NOMO-1 treated with DMSO at 0.1 percent for 48 hours (cell line): ENCODE data around the gene PPP1R1B.
A peak's percentile ranks its signal among the peaks of the same experiment; 100 is the strongest.

Experiments
- DNase-seq: peaks from one replicate; lab custom pipeline; 2025; ENCODE audit not compliant: unreplicated experiment; lab: John Stamatoyannopoulos, UW

PPP1R1B gene

GRCh38 chr17:39614545-39615157 lies 12.1 kb upstream of the PPP1R1B start:
- no peak for DNase-seq

DNA sequence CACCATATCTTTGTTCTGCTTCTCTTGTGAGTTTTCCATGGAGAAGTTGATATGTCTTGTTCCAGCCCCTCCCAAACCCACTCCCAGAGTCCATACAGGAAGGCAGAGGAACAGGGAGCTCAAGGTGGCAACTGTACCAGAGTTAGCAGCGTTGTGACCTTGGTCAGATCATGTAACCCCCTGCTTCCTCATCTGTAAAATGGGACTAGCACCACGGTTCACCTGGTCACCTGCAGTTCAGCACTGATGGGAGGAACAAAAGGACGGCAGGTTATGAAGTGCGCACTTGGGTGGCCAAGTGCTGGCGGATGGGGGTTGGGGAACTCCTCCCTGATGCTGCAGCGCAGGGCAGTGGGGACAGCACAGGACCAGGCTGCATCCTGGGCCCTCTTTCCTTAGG lies 11.3 kb upstream of the PPP1R1B start:
- DNase-seq = no peak

GRCh38 chr17:39617100-39617445 lies 9.7 kb upstream of the PPP1R1B start:
- DNase-seq = no peak

DNA sequence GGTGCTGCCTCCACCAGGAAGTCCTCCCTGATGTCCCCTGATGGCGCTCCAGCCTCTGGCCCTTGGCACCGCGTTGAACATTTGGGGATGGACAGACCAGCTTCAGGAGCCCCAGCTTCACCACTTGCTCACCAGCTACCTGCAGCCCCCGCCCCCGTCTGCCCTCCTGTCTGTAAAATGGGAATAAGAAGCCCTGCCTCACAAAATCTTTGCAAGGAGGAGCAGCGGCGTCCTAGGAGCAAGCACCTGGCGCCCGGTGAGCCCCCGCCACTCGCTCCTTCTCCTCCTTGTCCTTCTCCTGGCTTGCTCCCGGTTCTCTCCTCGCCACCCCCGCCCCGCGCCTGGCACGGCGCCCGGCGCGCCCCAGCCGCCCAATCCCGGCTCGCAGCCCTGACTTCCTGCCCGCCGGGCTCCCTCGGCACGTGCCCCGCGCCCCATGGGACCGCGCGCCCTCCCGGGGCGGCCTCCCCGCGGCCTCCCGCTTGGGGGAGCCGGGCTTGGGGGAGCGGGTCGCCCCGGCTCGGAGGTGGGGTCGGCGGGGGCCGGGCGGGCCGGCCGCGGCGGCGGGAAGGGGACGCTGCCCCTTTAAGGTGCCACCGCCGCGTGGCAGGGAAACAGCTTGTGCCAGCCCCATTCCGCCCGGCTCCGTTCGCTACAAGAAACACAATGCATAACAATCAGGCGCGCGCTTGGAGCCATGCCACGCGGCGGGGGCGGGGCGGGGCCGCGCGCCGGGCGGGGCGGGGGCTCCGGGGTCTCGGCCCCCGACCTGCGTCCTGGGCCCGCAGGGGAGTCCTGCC lies 9.1 kb upstream of the PPP1R1B start:
- peak; percentile 40 for DNase-seq

DNA sequence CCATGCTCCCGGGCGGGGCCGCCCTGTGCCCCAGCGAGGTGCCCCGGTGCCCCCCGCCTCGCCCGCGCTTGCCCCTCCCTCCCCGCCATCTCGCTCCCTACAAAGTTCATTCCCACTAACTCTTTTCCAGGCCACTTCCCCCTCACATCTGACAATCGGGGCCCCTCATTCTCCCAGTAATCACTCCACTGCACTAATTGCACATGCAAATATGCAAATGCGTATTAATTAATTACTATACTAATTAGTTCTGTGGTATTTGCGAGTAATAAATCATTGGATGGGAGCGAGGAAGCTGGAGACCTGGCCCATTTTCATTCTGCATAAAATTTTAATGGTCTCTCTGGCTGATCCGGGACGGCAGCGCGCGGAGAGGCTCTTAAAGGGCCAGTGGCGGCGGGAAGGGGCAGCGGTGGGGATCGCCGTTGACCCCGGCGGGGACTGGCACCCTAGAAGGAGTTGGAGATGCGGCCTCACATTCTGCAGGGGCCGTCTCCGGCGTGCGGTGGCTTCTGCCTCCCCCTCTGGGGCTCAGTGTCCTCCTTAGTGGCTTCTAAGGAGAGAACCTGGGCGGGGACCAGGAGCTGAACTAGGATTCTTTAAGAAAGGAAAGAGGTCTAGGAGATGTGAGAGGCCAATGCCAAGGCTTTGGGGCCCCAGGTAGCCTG lies 8.4 kb upstream of the PPP1R1B start:
- DNase-seq = no peak

DNA sequence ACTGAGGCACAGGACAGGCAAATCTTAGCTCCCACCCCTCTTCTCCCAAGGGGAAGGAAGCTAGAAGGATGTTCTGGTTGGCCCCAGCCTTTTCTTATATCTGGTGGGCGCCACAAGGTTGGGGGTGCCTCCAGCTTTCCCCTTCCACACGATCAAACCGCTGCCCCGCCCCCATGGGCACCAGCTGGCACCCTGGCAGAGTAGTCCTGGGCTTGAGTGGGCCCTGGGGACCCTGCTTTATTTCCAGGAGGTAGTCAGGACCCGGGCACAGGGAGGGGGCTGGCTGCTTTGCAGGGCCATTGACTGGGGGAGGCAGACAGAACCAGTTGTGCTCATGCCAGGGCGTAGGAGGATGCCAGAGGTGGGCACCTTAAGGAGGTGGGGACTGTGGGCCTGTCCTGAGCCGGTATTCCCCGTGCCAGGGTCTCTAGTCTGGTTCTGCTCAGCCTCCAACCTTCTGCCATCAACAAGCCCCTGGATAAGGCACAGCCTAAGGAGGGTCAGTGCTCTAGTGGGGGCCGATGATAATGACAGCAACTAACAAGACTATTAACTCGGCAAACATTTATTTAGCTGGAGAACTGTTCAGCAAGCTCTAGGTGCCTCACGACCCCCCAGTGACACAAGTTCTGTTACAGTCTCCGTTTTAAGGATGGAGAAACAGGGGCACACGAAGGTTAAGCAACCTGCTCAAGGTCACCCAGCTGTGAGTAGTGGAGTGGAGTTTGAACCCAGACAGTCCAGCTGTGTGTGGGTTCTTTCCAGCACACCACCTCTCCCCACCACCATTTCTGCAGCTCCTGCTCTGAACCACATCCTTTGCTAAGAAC lies 7.6 kb upstream of the PPP1R1B start:
- no peak for DNase-seq

DNA sequence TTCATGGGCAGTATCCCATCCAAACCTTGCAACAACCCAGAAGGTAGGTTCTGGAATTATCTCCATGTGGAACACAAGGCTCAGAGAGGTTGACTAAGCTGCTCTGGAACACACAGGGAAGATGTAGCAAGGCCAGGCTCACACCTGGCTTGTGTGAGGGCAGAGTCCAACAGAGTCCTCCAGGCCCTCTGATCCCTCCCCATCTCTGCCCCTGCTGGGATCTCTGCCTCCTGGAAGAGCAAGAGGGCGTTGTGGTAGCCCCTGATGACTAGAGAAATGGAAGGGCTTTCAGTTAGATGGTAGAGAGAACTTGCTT lies 7.0 kb upstream of the PPP1R1B start:
- no peak for DNase-seq

- peak; percentile 79 for DNase-seq
Observed at GRCh38 chr17:39621523-39622379, 5.0 kb upstream of the PPP1R1B start.

- no peak for DNase-seq
Observed at GRCh38 chr17:39622380-39623006, 4.3 kb upstream of the PPP1R1B start.

DNA sequence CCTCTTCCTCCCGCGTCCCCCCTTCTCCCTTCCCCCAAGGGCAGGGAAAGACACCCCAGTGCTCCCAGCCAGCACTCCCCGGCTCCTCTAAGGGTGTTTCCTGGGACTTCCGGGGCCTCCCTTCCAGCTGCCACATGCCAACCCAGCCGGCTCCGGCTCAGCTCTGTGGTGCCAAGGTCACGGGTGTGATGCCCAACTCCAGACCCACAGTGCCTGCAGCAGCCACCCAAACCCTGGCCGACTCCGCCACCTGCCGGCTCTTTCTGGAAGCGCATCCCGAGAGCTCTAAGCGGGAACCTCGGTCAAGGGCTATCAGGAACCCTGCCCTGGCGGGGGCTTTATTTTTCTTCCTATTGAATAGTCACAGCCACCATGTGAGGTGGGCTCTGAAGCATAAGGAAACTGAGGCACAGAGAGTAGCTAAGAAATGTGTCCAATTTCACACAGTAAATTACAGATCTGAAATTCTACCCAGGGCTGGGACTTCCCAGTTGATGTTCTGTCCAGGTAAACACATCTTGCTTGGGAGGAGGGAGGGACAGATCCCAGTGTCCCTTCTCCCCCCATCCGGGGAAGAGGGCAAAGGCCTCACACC lies 3.3 kb upstream of the PPP1R1B start:
- DNase-seq = peak; percentile 63

DNA sequence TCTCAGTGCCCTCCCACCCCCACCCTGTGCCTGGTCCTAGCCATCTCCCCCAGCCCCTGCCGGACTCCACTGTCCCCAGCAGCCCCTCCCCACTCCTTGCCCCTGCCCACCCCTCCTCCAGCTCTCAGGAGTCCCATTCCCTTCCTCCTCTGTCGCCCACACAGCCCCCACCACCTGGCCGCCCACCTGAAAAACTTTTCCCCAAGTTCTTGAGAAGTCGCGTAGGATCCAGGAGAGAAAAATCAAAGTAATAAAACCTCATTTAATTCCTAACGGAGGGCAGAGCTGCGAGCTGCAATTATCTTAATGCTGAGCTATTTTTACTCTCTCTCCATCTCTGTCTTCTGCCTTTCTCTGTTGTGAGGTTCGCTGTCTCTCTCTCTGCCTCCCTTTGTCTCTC lies 2.4 kb upstream of the PPP1R1B start:
- DNase-seq = no peak

DNA sequence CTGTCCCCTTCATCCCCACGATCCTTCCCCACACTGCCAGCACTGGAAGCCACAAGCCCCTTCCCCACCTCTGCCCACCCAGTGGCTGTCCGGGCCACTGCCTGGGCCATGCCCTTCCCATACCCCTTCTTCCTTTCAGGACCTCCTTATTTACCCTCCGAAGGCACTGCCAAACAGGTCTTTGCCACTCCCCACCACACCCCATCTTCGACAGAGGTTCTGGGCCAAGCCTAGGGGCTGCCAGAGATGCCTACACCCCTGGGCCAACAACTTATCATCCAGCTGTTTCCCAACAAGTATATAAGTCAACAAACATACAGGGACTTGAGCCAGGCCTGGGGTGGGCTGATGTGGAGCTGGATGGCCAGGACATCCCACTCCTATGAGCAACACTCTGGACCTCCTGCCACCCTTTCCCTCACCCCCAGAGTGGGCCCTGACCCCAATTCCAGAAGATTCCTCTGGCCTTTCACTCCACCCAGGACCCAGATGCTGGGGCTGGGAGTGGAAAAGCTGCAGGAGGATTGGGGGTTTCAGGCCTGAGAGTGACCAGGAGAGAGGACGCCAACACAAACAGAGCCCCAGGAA lies 1.5 kb upstream of the PPP1R1B start:
- DNase-seq = no peak

GRCh38 chr17:39627047-39627711 lies 427 bp downstream of the PPP1R1B start:
- no peak for DNase-seq

DNA sequence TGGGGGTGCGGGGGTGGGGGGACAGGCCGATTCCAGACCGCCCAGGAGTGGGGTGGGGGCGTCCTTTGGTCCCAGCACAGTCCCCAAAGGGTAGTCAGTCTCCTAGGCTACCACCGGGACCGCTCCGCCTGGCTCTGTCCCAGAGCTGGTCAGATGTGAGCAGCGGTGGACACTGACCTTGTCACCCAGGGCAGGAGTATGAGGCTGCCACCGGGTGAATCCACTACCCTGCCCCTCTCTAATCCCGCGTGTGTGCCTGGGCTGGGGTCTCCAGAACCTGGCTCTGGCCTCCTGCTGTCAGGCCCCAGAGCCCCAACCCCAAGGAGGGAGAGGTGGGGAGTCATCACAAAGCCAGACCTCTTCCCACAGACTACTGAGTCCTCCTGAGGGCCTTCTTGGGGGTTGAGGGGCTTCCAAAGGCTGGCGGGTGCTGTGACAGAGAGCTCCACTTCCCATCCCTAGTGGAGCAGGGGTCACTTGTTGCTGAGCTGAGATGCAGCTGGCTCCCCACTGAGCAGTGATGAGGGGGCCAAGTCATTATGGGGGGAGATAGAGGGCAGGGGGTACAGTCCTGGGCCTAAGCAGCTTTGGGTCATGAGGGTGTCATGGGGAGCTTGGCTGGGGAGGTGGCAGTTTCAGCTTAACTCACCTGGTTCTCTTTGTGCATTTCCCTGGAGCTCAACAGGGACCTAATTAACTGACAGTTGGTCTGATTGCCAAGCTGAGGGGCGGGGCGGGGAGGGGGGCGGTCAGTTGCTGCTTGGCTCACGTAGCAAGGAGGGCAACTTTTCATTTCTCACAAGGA lies 1.2 kb downstream of the PPP1R1B start:
- DNase-seq = no peak

DNA sequence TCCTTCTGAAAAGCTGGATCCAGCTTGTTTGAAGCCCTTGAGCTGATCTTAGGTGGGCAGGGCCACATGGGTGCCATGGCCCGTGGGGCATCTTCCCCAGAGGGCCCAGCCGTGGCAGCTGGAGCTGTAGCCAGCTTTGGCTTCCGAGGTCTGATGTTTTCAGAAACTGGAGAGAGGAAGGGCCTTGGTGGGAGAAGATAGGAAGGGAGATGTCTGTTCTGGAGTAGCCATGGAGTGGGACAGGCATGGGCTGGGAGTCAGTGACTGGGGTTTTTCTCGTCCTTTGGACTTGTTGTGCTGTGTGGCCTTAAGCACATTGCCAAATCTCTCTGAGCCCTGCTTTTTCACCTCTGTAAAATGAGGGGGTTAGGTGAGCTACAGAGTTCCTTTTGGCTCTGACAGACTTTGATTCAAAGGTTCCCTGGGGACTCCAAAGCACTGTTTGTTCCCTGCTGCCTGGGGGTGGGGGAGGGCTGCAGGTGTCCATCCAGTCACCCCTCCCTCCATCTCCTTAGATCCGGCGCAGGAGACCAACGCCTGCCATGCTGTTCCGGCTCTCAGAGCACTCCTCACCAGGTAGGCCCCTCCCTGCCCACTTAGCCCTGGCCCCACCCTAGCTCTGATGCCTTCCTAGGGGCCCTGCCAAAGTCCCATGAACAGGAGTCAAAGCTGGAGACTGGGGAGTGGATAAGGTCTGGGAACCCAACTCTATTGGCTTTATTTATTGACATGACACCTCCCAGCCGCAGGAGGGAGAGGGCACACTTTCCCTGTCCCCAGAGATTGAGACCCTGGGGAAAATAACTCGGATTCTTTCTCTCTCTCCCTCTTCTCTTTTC lies 2.1 kb downstream of the PPP1R1B start:
- no peak for DNase-seq

- DNase-seq = no peak
Observed at GRCh38 chr17:39629494-39629880, 2.7 kb downstream of the PPP1R1B start.

DNA sequence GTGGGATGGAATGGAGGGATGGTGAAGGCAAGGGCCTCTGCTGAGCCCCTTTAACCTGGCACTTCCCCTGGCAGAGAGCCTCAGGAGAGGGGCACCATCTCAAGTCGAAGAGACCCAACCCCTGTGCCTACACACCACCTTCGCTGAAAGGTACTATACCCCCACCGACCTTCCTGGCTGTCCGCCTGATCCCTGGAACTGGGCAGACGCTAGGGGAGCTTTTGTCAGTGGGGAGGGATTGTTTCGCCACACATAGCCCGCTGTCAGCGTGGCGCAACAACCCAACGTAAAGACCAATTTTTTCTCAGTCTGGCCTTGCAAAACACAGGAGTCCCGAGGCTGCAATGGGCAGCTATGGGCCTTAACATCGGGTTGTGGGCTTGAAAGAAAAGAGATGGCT lies 3.1 kb downstream of the PPP1R1B start:
- DNase-seq = peak; percentile 85
